Activated naive CD4-positive, alpha-beta T cell treated with anti-CD3 and anti-CD28 coated beads, Interleukin-2, amount 10 ng/mL, durations not matched to agents 7 days and 5 days (primary cell): Measurements from ENCODE around the gene ASIC2.

Source experiments
- CTCF ChIA-PET: fragments of 350-600 bp; sonication (Branson Sonifier 250); formaldehyde crosslinking; loops from one replicate; lab custom pipeline; 2021; ENCODE audit warnings: antibody characterized with exemption; lab: Charles Lee
- DNase-seq: peaks from one replicate; pipeline ENCODE4 v3.0.0-alpha.2; 2020
- H3K27ac Mint-ChIP-seq: one replicate; pipeline ENCODE4 v1.8.0; 2021; ENCODE audit warnings: mild to moderate bottlenecking, moderate library complexity, mixed read lengths
- H3K27me3 Mint-ChIP-seq: one replicate; pipeline ENCODE4 v1.8.0; 2021; ENCODE audit warnings: mild to moderate bottlenecking, mixed read lengths
- H3K36me3 Mint-ChIP-seq: one replicate; pipeline ENCODE4 v1.8.0; 2021; ENCODE audit warnings: mixed read lengths
- H3K4me1 Mint-ChIP-seq: one replicate; pipeline ENCODE4 v1.8.0; 2021; ENCODE audit warnings: mixed read lengths
- H3K4me3 Mint-ChIP-seq: one replicate; pipeline ENCODE4 v1.8.0; 2021; ENCODE audit warnings: mild to moderate bottlenecking, moderate library complexity, mixed read lengths
- H3K9me3 Mint-ChIP-seq: one replicate; pipeline ENCODE4 v1.8.0; 2021; ENCODE audit warnings: mixed read lengths

ASIC2 gene

DNA sequence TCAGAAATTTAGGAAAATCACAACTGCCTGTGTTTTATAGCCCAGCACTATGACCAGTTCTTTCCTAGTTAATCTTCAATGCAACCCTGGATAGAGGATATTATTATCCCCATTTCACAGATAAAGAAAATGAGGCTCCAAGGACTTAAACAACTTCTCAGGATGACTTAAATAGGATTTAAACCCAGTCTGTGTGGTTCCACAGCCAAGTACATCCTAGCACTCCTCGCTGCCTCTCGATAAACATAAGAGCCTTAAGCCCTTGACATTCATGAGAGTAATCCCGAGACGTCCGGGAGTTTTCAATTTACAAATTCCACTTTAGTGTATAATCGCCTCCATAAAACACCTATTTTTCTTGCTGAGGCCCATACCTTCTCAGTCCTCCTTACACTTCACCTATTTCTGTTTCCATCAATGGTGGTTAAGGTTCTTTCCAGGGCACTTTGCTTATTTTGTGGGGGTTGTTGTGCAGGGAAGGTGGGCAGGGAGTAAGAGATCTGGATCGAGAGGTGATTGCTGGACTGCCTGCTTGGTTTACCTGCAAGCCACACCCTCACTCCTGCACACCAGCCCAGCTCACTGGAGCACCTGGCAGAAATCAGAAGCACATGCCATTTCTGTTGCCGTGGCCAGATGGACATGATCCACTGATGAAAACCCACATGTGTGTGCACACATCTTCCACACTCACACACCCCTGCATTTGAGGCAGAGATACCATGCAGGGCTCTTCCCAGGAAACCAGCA, 50.5 kb downstream of the ASIC2 start:
- no peaks in the 10 kb centered on the region for H3K36me3 Mint-ChIP-seq
- peaks cover 11% of the 10 kb centered on the region for H3K27me3 Mint-ChIP-seq
- CTCF ChIA-PET, result no interaction called here
- no peak overlapping the region for H3K27ac Mint-ChIP-seq
- no peak overlapping the region for H3K4me3 Mint-ChIP-seq
- no peaks in the 10 kb centered on the region for H3K9me3 Mint-ChIP-seq
- no peak for DNase-seq
- no peaks in the 10 kb centered on the region for H3K4me1 Mint-ChIP-seq

DNA sequence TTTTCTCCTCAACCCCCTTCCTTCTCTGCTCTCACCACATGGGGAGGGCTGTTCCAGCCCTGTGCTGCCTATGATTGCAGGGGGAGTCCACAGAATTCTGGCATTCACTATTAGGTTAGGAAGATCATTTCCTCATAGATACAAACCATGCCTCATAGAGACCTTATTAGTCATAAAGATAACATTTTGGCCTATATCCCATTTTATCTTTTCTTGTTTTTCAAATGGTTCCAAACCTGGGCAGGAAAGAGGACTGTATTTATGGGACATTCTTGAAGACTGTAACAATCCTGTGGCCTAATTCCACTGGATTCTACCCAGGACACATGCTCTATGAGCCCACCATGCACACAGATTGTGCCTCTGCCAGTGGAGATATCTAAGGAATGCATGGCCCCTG, 51.7 kb downstream of the ASIC2 start:
- Mint-ChIP-seq H3K36me3 (no peaks in the 10 kb centered on the region), H3K9me3 (no peaks in the 10 kb centered on the region), H3K4me3 (no peak overlapping the region), H3K27ac (no peak overlapping the region), H3K4me1 (no peaks in the 10 kb centered on the region), H3K27me3 (peaks cover 11% of the 10 kb centered on the region)
- CTCF ChIA-PET, result no interaction called here
- no peak for DNase-seq

DNA sequence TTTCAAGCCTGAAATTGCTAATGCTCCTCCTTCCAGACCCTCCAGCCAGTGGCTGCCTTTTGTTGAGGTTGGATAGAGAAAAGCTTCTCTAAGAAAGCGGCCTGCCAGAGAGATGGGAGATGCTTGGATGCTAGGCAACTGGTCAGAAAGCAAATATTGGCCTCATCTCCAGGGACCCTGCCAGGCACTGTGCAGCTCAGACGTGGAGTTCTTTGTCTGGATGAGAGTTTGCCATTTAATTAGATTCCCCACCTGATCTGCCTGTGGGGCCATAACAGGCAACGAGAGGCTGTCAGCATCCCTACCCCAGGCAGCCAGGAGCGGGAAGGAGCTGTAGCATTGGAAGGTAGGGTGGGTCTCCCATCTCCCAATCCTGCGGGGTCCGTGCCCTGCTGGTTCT, 52.7 kb downstream of the ASIC2 start:
- Mint-ChIP-seq H3K9me3 (no peaks in the 10 kb centered on the region), H3K4me1 (no peaks in the 10 kb centered on the region), H3K27ac (no peak overlapping the region), H3K4me3 (no peak overlapping the region), H3K27me3 (peaks cover 8% of the 10 kb centered on the region), H3K36me3 (no peaks in the 10 kb centered on the region)
- DNase-seq, result no peak
- CTCF ChIA-PET, result no interaction called here

DNA sequence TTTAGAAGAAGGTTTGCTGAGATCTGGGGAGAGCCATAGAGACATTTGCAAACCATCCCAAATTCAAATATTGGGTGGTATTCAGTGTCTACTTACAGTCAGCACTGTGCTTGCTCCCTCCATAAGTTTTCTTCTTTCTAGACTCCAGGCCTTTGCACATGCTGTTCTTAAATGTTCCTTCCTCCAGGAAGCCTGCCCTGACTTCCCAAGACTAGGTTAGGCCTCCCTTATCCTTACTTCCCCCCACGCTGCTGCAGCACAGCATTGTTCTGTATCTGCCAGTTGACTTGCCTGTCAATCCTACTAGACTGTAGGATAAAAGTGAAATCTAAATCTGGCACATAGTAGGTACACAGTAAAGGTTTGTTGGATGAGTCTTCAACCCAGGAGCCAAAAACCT, 53.4 kb downstream of the ASIC2 start:
- H3K27me3 Mint-ChIP-seq, result peaks cover 8% of the 10 kb centered on the region
- no peak overlapping the region for H3K4me3 Mint-ChIP-seq
- CTCF ChIA-PET, result no interaction called here
- H3K36me3 Mint-ChIP-seq, result no peaks in the 10 kb centered on the region
- no peaks in the 10 kb centered on the region for H3K9me3 Mint-ChIP-seq
- no peak overlapping the region for H3K27ac Mint-ChIP-seq
- no peak for DNase-seq
- H3K4me1 Mint-ChIP-seq, result no peaks in the 10 kb centered on the region

DNA sequence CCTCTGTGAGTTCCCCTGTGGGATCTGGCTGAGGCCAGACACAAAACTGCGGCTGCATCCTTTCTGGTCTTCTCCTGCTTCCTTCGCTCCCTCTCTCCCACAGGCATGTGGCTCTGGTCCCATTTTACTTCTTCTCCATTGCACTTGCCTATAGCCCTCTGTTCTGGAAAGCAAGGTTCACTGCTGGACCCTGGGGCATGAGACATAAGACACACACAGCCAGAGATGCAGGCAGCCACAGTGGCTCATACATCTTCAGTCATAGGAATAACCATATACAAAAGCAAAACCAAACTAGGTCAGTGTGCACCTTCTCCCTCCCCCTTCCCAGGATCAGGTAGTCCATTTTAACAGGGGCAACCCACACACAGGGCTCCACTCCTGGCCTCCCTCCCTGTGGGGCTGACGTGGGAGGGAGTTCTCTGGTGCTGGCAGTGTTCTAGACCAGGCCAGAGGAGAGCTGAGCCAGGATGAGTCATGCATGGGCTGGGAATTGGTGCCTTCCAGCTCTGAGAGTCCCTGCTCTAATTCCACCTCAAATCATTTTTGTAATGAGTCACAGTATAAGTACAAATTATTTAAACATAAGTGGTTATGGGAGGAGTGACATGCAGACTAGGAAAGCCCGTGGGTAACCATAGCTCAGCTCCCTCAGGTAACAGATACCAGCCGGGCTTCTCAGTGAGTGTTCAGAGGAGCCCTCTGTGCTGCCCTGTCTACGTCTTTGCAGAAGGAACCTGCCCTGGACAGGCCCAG, 58.0 kb downstream of the ASIC2 start:
- no peaks in the 10 kb centered on the region for H3K4me1 Mint-ChIP-seq
- peaks cover 1% of the 10 kb centered on the region for H3K27me3 Mint-ChIP-seq
- H3K27ac Mint-ChIP-seq, result no peak overlapping the region
- H3K36me3 Mint-ChIP-seq, result no peaks in the 10 kb centered on the region
- CTCF ChIA-PET, result no interaction called here
- DNase-seq, result no peak
- H3K4me3 Mint-ChIP-seq, result no peak overlapping the region
- no peaks in the 10 kb centered on the region for H3K9me3 Mint-ChIP-seq

DNA sequence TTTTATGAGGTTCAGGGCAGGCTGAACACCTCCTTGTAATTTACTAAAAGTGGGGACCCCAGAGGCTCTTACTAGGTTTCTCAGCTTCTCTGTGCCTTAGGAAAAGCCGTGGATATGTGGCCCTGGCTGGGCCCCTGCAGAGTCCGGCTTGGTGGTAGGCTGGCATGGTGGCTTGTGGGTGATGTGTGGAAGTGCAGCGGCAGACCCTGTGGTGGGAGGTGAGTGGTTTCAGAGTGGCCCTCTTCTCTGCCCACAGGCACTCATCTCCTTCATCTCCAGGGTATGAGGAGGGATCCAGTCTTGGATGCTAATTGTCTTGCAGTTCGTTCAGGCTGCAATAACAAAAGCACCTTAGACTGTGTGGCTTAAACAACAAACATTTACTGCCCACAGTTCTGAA, 58.9 kb downstream of the ASIC2 start:
- H3K27me3 Mint-ChIP-seq, result no peaks in the 10 kb centered on the region
- no peaks in the 10 kb centered on the region for H3K4me1 Mint-ChIP-seq
- DNase-seq, result no peak
- no peak overlapping the region for H3K27ac Mint-ChIP-seq
- H3K4me3 Mint-ChIP-seq, result no peak overlapping the region
- H3K36me3 Mint-ChIP-seq, result no peaks in the 10 kb centered on the region
- H3K9me3 Mint-ChIP-seq, result no peaks in the 10 kb centered on the region
- CTCF ChIA-PET, result no interaction called here

DNA sequence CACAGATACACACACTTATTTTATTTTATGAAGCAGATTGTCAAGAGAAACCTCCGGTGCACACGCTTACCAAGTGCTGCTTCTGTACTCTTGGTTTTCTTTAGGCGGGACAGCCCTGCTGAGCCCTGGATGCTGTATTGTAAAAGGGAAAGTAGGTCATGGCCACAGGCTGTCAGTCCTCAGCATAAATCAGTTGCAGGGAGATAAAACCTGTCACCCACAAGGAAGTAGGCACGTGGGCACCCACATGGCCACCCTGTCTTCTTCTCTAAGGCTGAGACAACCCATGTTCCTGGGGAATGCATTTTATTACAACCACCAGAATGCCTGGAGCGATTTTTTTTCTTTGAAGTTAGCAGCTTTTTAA, 59.3 kb downstream of the ASIC2 start:
- Mint-ChIP-seq H3K36me3 (no peaks in the 10 kb centered on the region), H3K4me3 (no peak overlapping the region), H3K4me1 (no peaks in the 10 kb centered on the region), H3K27me3 (no peaks in the 10 kb centered on the region), H3K27ac (no peak overlapping the region), H3K9me3 (no peaks in the 10 kb centered on the region)
- DNase-seq, result no peak
- CTCF ChIA-PET, result no interaction called here

DNA sequence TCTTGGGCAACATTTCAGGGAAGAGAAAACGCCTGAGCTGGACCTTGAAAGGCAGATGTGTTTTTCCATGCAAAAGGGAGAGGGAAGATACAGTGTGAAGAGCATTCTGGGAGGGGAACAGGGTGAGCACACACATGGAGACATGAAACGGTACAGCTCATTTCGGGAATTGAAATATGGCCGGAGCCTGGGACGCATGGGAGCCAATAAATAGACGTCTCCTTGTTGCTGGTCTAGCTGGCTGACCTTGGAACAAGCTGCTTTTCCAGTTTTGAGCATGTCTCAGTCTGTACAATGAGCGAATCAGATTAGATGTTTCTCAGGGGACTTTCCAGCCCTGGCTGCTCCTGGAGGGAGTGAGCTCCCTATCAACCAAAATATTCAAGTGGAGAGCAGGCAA, 63.6 kb downstream of the ASIC2 start:
- Mint-ChIP-seq H3K27ac (no peak overlapping the region), H3K9me3 (no peaks in the 10 kb centered on the region), H3K4me1 (no peaks in the 10 kb centered on the region), H3K4me3 (no peak overlapping the region), H3K27me3 (no peaks in the 10 kb centered on the region), H3K36me3 (no peaks in the 10 kb centered on the region)
- DNase-seq, result no peak
- CTCF ChIA-PET, result no interaction called here

DNA sequence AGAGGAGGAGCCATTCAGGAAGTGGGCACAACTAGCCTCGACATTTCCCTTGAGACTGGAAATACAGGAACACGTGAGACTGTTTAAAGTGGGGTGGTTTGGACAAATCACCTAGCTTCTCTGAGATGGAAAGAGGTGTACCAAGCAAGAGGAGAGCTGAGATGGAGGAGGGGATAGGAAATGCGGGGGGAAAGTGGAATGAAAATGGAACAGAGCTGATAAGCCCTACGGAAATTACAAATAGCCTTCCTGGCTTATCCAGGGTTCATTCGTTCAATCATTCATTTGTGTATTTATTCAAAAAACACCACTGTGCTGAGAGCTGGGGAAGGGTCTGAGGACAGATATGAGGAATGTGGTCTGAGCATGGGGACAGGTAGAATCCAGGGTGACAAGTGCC, 64.1 kb downstream of the ASIC2 start:
- Mint-ChIP-seq H3K36me3 (no peaks in the 10 kb centered on the region), H3K4me3 (no peak overlapping the region), H3K27me3 (no peaks in the 10 kb centered on the region), H3K27ac (no peak overlapping the region), H3K4me1 (no peaks in the 10 kb centered on the region), H3K9me3 (no peaks in the 10 kb centered on the region)
- DNase-seq, result no peak
- CTCF ChIA-PET, result no interaction called here

DNA sequence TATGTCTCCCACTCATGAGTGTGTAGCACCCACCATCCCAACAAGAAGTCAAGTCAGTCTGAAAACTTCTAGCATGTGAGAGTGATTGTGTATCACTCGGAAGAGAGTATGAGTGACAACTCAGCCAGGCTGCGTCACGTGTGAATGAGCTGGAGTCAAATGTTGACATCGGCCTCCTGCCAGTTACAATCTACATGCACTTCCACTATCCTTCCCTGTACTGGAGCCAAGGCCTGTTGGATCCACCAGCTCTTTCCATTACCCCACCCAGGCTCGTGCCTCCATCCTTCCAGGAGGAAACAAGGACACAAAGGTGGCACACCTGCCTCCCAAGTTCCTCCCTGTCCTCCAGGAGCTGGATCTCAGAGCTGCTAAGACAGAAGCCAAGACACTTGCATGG, 64.5 kb downstream of the ASIC2 start:
- Mint-ChIP-seq H3K27ac (no peak overlapping the region), H3K36me3 (no peaks in the 10 kb centered on the region), H3K4me1 (no peaks in the 10 kb centered on the region), H3K9me3 (no peaks in the 10 kb centered on the region), H3K27me3 (no peaks in the 10 kb centered on the region), H3K4me3 (no peak overlapping the region)
- no peak for DNase-seq
- CTCF ChIA-PET, result no interaction called here

DNA sequence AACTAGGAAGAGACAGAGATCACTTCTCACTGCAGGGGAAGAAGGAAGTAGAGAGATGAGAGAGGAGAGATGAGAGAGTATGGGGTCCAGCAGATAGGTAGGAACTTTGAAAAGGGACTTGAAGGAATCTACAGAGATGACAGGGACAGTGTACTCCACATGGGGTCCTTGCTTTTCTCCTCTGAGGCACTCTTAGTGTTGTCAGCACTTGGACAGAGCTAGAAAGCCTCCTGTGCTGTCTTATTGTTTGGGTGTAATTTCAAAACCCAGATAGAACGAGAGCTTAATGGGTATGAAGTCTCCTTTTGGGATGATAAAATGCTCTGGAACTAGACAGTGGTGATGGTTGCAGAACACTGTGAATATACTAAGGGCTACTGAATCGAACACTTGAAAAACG, 65.2 kb downstream of the ASIC2 start:
- Mint-ChIP-seq H3K9me3 (no peaks in the 10 kb centered on the region), H3K27me3 (no peaks in the 10 kb centered on the region), H3K36me3 (no peaks in the 10 kb centered on the region), H3K27ac (no peak overlapping the region), H3K4me3 (no peak overlapping the region), H3K4me1 (no peaks in the 10 kb centered on the region)
- CTCF ChIA-PET, result no interaction called here
- no peak for DNase-seq

DNA sequence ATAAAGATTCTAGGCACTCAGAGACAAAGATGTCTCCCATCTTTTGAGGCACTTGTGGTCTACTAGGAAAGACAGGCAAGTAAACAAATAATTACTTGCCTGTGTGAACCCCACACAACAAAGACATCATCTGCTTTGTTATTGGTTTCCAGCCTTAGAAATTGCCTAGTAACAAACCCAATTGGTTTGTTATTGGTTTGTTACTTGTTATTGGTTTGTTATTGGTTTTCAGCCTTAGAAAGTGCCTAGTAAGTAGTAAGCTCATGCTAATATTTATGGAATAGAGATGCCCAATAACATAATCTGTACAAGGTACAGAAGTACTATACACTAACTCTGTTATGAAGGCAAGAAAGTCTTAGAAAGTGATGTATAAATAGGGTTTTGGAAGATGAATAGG, 67.1 kb downstream of the ASIC2 start:
- H3K36me3 Mint-ChIP-seq, result no peaks in the 10 kb centered on the region
- H3K27ac Mint-ChIP-seq, result no peak overlapping the region
- H3K9me3 Mint-ChIP-seq, result no peaks in the 10 kb centered on the region
- H3K4me1 Mint-ChIP-seq, result no peaks in the 10 kb centered on the region
- no peak for DNase-seq
- H3K27me3 Mint-ChIP-seq, result no peaks in the 10 kb centered on the region
- no peak overlapping the region for H3K4me3 Mint-ChIP-seq
- CTCF ChIA-PET, result interaction anchor here (1.6 kb wide), 1 partner anchor 177 kb away, joined by 3 read pairs; no protein-coding TSS in a partner anchor

DNA sequence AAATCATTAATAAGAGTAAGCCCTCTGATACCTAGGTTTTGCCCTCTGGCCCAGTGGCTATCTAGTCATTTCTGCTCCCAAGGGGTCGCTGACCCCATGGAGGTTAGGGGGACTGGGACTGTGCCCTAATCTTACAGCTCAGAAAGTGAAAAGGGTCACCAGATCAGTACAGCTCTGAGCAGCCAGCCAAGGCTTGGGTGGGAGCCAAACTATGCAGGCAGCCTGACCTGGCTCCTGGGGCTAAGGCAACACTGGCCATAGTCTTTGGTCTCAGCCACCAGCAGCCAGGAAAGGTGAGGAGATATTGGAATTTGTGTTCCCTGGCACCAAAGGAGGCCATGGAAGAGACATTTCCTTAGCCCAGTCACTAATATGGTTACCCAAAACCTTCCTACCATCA, 67.6 kb downstream of the ASIC2 start:
- Mint-ChIP-seq H3K27me3 (peaks cover 3% of the 10 kb centered on the region), H3K4me1 (no peaks in the 10 kb centered on the region), H3K36me3 (no peaks in the 10 kb centered on the region), H3K4me3 (no peak overlapping the region), H3K27ac (no peak overlapping the region), H3K9me3 (no peaks in the 10 kb centered on the region)
- no peak for DNase-seq
- CTCF ChIA-PET, result interaction anchor here (1.6 kb wide), 1 partner anchor 176 kb away, joined by 3 read pairs; no protein-coding TSS in a partner anchor

DNA sequence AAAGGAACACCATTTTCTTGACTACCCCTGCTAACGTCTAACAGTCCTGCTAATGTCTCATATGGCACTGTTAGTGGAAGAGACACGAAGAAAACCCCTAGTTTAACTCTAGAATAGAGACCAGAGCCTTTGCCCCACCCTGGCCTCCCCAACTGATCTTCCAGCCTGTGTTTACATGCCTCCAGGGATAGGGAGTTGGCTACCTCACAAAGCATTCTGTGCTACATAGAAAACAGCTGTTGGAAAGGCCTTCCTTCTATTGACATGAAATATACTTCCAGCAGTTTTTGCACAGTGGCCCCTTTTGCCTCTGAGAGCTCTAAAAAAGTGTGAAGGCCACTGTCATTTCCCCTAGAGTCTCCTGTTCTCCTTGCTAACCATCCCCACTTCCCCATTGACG, 73.1 kb downstream of the ASIC2 start:
- CTCF ChIA-PET, result no interaction called here
- DNase-seq, result no peak
- Mint-ChIP-seq H3K27ac (no peak overlapping the region), H3K9me3 (no peaks in the 10 kb centered on the region), H3K36me3 (no peaks in the 10 kb centered on the region), H3K4me3 (no peak overlapping the region), H3K4me1 (no peaks in the 10 kb centered on the region), H3K27me3 (peaks cover 9% of the 10 kb centered on the region)
